ENCODE data around the gene RND2. TPM values are rescaled to one million over a fixed set of nuclear protein-coding genes. Genes with fewer than 3 reads are reported as not detected.
A peak's percentile ranks its signal among the peaks of the same experiment; 100 is the strongest.
"Not testable (repeated sequence)": the region's sequence is repeated elsewhere in the genome, so short reads cannot be mapped to it uniquely, and the experiment has no call there.

RND2 gene
- total RNA-seq, 1 experiment from 2014 or later, result 5.5 TPM

- Histone ChIP-seq H3K4me1 (ENCODE audit: insufficient read depth, low read length, poor library complexity, severe bottlenecking) (peaks cover 6% of the 10 kb centered on the region), H3K4me3 (ENCODE audit: low read depth, low read length, poor library complexity, severe bottlenecking) (peak overlapping the region; percentile 92), H3K27me3 (replicated peaks; ENCODE audit: insufficient read depth, low read depth, low read length, poor library complexity) (no peaks in the 10 kb centered on the region), H3K9me3 (ENCODE audit: low read depth, low read length, poor library complexity, severe bottlenecking) (no peaks in the 10 kb centered on the region), H3K27ac (ENCODE audit: low read depth, low read length, poor library complexity, severe bottlenecking) (no peak overlapping the region), H3K36me3 (ENCODE audit: insufficient read depth, low read length, poor library complexity, severe bottlenecking) (peaks cover 22% of the 10 kb centered on the region)
- BruUV-seq (replicated peaks), result no TSS peak
- POLR2A ChIA-PET (ENCODE audit: low non-redundant PET), result interaction anchor here (0.7 to 0.9 kb wide), 4 partner anchors 9 to 318 kb away, joined by 3 to 17 read pairs (median 6); partner anchors contain the start of gene IFI35
- CTCF ChIA-PET, result interaction anchor here (0.6 to 1.5 kb wide), 3 partner anchors 27 to 83 kb away, joined by 3 to 4 read pairs (median 3); partner anchors contain the start of gene AARSD1
- DNase-seq (ENCODE audit: low spot score), result no peak
- intact Hi-C loops (cut with micrococcal nuclease; ENCODE audit: unreplicated experiment), result no loop called here
- TF ChIP-seq CTCF (conservative IDR thresholded peaks at IDR 0.05; ENCODE audit: low read depth, low read length), result no peak
- no peak for TF ChIP-seq EZH2 (IDR thresholded peaks at IDR 0.05; ENCODE audit: borderline replicate concordance, low read depth, low read length, poor library complexity, severe bottlenecking)
Observed at GRCh38 chr17:42997390-42997983, 27.5 kb upstream of the RND2 start.

- peaks cover 6% of the 10 kb centered on the region for H3K4me1 ChIP-seq (ENCODE audit: insufficient read depth, low read length, poor library complexity, severe bottlenecking)
- DNase-seq (ENCODE audit: low spot score), result peak; percentile 98
- TF ChIP-seq EZH2 (IDR thresholded peaks at IDR 0.05; ENCODE audit: borderline replicate concordance, low read depth, low read length, poor library complexity, severe bottlenecking), result no peak
- TF ChIP-seq CTCF (conservative IDR thresholded peaks at IDR 0.05; ENCODE audit: low read depth, low read length), result peak; percentile 65
- TSS peak; percentile 83 for BruUV-seq (replicated peaks)
- H3K27ac ChIP-seq (ENCODE audit: low read depth, low read length, poor library complexity, severe bottlenecking), result peak within 1 kb of the TSS; percentile 92
- ChIA-PET POLR2A (ENCODE audit: low non-redundant PET) (interaction anchor here (0.7 to 0.9 kb wide), 4 partner anchors 8 to 317 kb away, joined by 3 to 17 read pairs (median 6); partner anchors contain the start of gene IFI35), CTCF (interaction anchor here (0.6 to 1.5 kb wide), 3 partner anchors 26 to 82 kb away, joined by 3 to 4 read pairs (median 3); partner anchors contain the start of gene AARSD1)
- intact Hi-C loops (cut with micrococcal nuclease; ENCODE audit: unreplicated experiment), result no loop called here
- peak within 1 kb of the TSS; percentile 92 for H3K4me3 ChIP-seq (ENCODE audit: low read depth, low read length, poor library complexity, severe bottlenecking)
- no peaks in the 10 kb centered on the region for H3K27me3 ChIP-seq (replicated peaks; ENCODE audit: insufficient read depth, low read depth, low read length, poor library complexity)
- H3K36me3 ChIP-seq (ENCODE audit: insufficient read depth, low read length, poor library complexity, severe bottlenecking), result peaks cover 30% of the 10 kb centered on the region
- H3K9me3 ChIP-seq (ENCODE audit: low read depth, low read length, poor library complexity, severe bottlenecking), result no peaks in the 10 kb centered on the region
Observed at GRCh38 chr17:42997984-42998938, 26.8 kb upstream of the RND2 start, which contains the start of gene RPL27. TSS of gene RPL27 (plus strand) at chr17:42998419. CDS start at chr17:42998751, 332 bp downstream.

- Histone ChIP-seq H3K27me3 (replicated peaks; ENCODE audit: insufficient read depth, low read depth, low read length, poor library complexity) (no peaks in the 10 kb centered on the region), H3K4me3 (ENCODE audit: low read depth, low read length, poor library complexity, severe bottlenecking) (peak overlapping the region; percentile 92), H3K4me1 (ENCODE audit: insufficient read depth, low read length, poor library complexity, severe bottlenecking) (peaks cover 6% of the 10 kb centered on the region), H3K36me3 (ENCODE audit: insufficient read depth, low read length, poor library complexity, severe bottlenecking) (peaks cover 33% of the 10 kb centered on the region), H3K9me3 (ENCODE audit: low read depth, low read length, poor library complexity, severe bottlenecking) (no peaks in the 10 kb centered on the region), H3K27ac (ENCODE audit: low read depth, low read length, poor library complexity, severe bottlenecking) (peak overlapping the region; percentile 92)
- CTCF ChIA-PET, result interaction anchor here (1.5 kb wide), 1 partner anchor 25 kb away, joined by 3 read pairs; no protein-coding TSS in a partner anchor
- POLR2A ChIA-PET (ENCODE audit: low non-redundant PET), result no interaction called here
- intact Hi-C loops (cut with micrococcal nuclease; ENCODE audit: unreplicated experiment), result no loop called here
- no peak for DNase-seq (ENCODE audit: low spot score)
- no TSS peak for BruUV-seq (replicated peaks)
- TF ChIP-seq CTCF (conservative IDR thresholded peaks at IDR 0.05; ENCODE audit: low read depth, low read length) (no peak), EZH2 (IDR thresholded peaks at IDR 0.05; ENCODE audit: borderline replicate concordance, low read depth, low read length, poor library complexity, severe bottlenecking) (no peak)
Observed at GRCh38 chr17:42999003-42999525, 26.0 kb upstream of the RND2 start.

GRCh38 chr17:43000894-43001293 lies 24.1 kb upstream of the RND2 start:
- H3K36me3 ChIP-seq (ENCODE audit: insufficient read depth, low read length, poor library complexity, severe bottlenecking), result peaks cover 33% of the 10 kb centered on the region
- H3K9me3 ChIP-seq (ENCODE audit: low read depth, low read length, poor library complexity, severe bottlenecking); CTCF ChIA-PET; intact Hi-C loops (cut with micrococcal nuclease; ENCODE audit: unreplicated experiment); BruUV-seq (replicated peaks); POLR2A ChIA-PET (ENCODE audit: low non-redundant PET); H3K27me3 ChIP-seq (replicated peaks; ENCODE audit: insufficient read depth, low read depth, low read length, poor library complexity); H3K4me3 ChIP-seq (ENCODE audit: low read depth, low read length, poor library complexity, severe bottlenecking); H3K4me1 ChIP-seq (ENCODE audit: insufficient read depth, low read length, poor library complexity, severe bottlenecking); DNase-seq (ENCODE audit: low spot score): not testable (repeated sequence)
- peak overlapping the region; percentile 23 for H3K27ac ChIP-seq (ENCODE audit: low read depth, low read length, poor library complexity, severe bottlenecking)
